Keratinocyte (primary cell): ENCODE data around the gene MARCHF3.
A peak's percentile ranks its signal among the peaks of the same experiment; 100 is the strongest.

Experiments used
- CTCF ChIP-seq, 3 experiments: IDR thresholded peaks in 1 of 3; conservative IDR thresholded peaks in 1 of 3; optimal IDR thresholded peaks in 1 of 3; 2 replicates in 2 of 3; 3 replicates in 1 of 3; pipeline versions ENCODE3 to v1.5.1; 2011; ENCODE audit warnings: low read length in 3 of 3, mild to moderate bottlenecking in 3 of 3, moderate library complexity in 2 of 3, control low read depth in 1 of 3, inconsistent platforms in 1 of 3; ENCODE audit not compliant: insufficient read depth in 2 of 3; ENCODE audit errors: extremely low read depth in 1 of 3
- EZH2 ChIP-seq: IDR thresholded peaks from one replicate; pipeline ENCODE4 v1.6.1; 2012; ENCODE audit warnings: inconsistent platforms, mild to moderate bottlenecking, low read length, moderate library complexity

DNA sequence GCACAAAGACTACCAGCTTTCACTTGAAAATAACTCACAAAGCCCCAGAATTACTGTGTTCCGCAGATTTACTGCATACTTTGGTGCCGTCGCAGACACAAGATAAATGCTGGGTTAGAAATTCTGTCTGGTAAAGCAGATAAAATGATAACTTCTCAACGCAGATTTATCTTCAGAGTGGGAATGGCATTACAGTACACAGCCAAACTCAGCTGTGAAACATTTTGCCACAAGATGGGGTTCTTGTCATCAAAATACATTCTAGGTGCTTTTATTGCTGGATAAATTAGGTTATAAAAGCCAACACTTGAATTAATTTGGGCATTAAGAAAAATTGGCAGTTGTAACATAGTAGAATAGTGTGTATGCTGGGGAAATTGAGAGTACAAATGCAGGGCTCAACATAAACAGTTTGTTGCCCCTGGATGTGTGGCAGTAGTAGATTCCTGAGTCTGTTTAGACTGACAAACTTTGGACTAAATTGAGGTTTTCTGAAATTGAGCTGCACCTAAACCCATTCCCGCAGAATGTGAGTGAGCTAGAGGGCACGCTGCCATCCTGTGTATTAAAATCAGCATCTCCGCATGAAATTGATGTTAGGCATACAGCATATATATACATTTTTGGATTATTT lies 192.3 kb downstream of the MARCHF3 start:
- TF ChIP-seq CTCF (optimal IDR thresholded peaks at IDR 0.05 in 1 of 3, IDR thresholded peaks at IDR 0.05 in 1 of 3, conservative IDR thresholded peaks at IDR 0.05 in 1 of 3; ENCODE audit: extremely low read depth in 1 of 3, insufficient read depth in 2 of 3, low read length in 3 of 3), result peak in 2 of 3 experiments; percentile 17 to 21
- no peak for TF ChIP-seq EZH2
